ENCODE measurements around the gene TUBGCP5. TPM values are rescaled to one million over a fixed set of nuclear protein-coding genes. Genes with fewer than 3 reads are reported as not detected.

Gene TUBGCP5
- total RNA-seq, 4 donors from 2014 or later = 21.9 to 48.4 (median 24.8) TPM

DNA sequence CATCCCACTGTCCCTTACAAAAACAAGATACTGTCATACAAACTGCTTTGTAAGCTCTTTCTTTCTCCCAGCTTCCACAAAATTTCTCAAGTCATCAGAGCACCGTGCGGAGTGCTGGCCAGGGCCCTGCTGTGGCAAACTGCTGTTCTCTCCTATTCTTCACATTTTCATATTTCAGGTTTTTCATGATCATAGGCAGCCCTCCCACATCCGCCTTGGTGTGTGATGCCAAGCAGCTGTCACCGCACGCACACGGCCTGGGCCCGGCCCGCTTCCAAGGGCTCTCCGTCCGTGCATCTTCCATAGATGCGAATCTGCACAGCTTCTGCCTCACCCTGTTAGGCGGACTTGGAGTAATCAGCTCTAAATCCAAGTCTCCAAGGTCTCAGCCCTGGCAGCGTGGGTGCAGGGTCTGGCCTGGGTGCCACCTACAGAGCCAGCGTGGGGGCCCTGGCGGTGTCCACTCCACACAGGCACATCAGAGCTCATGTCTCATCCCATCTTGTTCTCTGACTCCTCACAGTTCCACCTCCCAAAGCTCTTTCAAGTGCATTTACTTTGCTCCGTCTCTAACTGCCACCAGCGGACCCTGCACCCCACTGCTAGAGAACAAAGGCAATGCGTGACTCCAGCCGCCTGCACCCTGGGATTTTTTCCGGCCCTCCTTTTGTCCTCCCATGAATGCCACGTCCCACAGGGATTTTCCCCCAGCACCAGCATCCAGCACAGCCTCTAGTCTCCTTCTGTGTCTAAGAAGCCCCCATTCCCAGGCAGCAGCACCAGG, 86.4 kb downstream of the TUBGCP5 start:
- H3K9me3 ChIP-seq = no peaks in the 10 kb centered on the region
- intact Hi-C loops (cut with DNase I) = no loop called here
- H3K27me3 ChIP-seq = no peaks in the 10 kb centered on the region
- TF ChIP-seq POLR2A (IDR thresholded peaks at IDR 0.05) = no peak
- TF ChIP-seq CTCF (IDR thresholded peaks at IDR 0.05) = no peak
- H3K27ac ChIP-seq = no peak overlapping the region
- H3K36me3 ChIP-seq = no peaks in the 10 kb centered on the region
- peaks cover 7 to 23% of the 10 kb centered on the region in 2 donors for H3K4me1 ChIP-seq
- WGBS, 2 donors = 85 to 89% methylated on average over 21 of the region's 21 CpGs
- no peak overlapping the region for H3K4me3 ChIP-seq (replicated peaks in 1 of 3)
- DNase-seq = no peak

DNA sequence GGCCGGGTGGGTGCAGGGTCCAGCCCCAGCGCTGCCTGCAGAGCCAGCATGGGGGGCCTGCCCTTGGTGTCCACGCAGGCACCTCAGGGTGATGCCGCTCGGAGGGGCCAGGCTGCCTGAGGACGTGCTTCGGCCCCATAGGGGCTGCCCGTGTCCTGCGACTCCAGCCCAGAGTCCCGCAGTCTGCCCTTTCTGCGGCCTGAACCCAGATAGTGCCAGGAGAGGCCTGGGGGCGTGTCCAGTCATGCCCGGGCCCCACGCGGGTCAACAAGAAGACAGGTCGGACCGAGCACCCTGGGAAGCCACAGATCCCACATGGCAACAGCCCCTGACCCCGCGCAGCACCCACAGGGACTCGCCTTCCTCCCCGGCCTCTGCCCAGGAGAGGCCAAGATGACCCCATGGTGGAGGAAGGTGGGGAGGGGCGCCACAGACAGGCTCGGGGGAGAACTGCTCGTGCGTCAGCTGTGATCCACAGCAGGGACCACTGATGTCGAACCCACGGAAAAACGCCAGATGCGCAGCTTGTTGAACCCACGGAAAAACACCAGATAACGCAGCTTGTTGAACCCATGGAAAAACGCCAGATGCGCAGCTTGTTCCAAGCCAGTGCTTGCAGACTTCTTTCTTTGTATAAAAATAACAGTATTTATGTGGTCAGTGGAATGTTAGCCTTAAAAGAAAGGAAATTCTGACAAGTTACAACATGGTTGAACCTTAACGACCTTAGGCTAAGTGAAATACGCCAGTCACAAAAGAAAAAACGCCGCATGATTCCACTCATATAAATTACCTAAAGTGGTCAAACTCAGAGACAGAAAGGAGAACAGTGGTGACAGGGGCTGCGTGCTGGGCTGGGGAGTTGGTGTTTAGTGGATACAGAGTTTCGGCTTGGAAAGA, 87.7 kb downstream of the TUBGCP5 start:
- WGBS, 2 donors = 87 to 92% methylated on average over 22 to 23 of the region's 39 CpGs
- TF ChIP-seq CTCF (IDR thresholded peaks at IDR 0.05) (no peak), POLR2A (IDR thresholded peaks at IDR 0.05) (no peak)
- Histone ChIP-seq H3K36me3 (no peaks in the 10 kb centered on the region), H3K4me1 (peaks cover 7 to 26% of the 10 kb centered on the region in 2 donors), H3K27me3 (no peaks in the 10 kb centered on the region), H3K9me3 (no peaks in the 10 kb centered on the region), H3K27ac (no peak overlapping the region), H3K4me3 (replicated peaks in 1 of 3) (no peak overlapping the region)
- intact Hi-C loops (cut with DNase I) = no loop called here
- DNase-seq = no peak

- 89 to 97% methylated on average over 16 of the region's 16 CpGs for WGBS, 2 donors
These were observed 88.4 kb downstream of the TUBGCP5 start for GRCh38 chr15:22951031-22951380.

GRCh38 chr15:22950256-22950990, 88.9 kb downstream of the TUBGCP5 start:
- H3K27ac ChIP-seq = peak overlapping the region in 2 of 3 donors; percentile 2 to 21
- H3K36me3 ChIP-seq = peaks cover 0 to 3% of the 10 kb centered on the region in 2 donors
- H3K4me1 ChIP-seq = peaks cover 0 to 15% of the 10 kb centered on the region in 2 donors
- no peaks in the 10 kb centered on the region for H3K27me3 ChIP-seq
- no peak overlapping the region for H3K4me3 ChIP-seq (replicated peaks in 1 of 3)
- WGBS, 2 donors = 80 to 87% methylated on average over 25 of the region's 25 CpGs
- intact Hi-C loops (cut with DNase I) = no loop called here
- H3K9me3 ChIP-seq = no peaks in the 10 kb centered on the region
- TF ChIP-seq POLR2A (IDR thresholded peaks at IDR 0.05) (no peak), CTCF (IDR thresholded peaks at IDR 0.05) (no peak)
- DNase-seq = no peak

More at GRCh38 chr15:22951031-22951380, 88.4 kb downstream of the TUBGCP5 start:
- no peak for TF ChIP-seq CTCF (IDR thresholded peaks at IDR 0.05)
- TF ChIP-seq POLR2A (IDR thresholded peaks at IDR 0.05) = no peak
- H3K9me3 ChIP-seq = no peaks in the 10 kb centered on the region
- intact Hi-C loops (cut with DNase I) = no loop called here
- no peaks in the 10 kb centered on the region for H3K36me3 ChIP-seq
- no peak overlapping the region for H3K27ac ChIP-seq
- no peak overlapping the region for H3K4me3 ChIP-seq (replicated peaks in 1 of 3)
- H3K27me3 ChIP-seq = no peaks in the 10 kb centered on the region
- peaks cover under 1 to 20% of the 10 kb centered on the region in 2 donors for H3K4me1 ChIP-seq
- DNase-seq = no peak

Other genes starting within 250 kb of the TUBGCP5 start
- gene NIPA2, start 200.9 kb downstream of the TUBGCP5 start, total RNA-seq = 10 to 100 TPM; 50.3 to 67.2 (median 56.4) TPM
- gene CYFIP1, start 59.2 kb downstream of the TUBGCP5 start, total RNA-seq = 100 to 1,000 TPM in 3 of 4 donors, 10 to 100 TPM in 1; 89.1 to 138 (median 131) TPM
- gene GOLGA6L1, start 97.3 kb upstream of the TUBGCP5 start, total RNA-seq = not detected